Psoas muscle (tissue), 8 donors: ENCODE data around the gene SNX8. TPM values are rescaled to one million over a fixed set of nuclear protein-coding genes. Genes with fewer than 3 reads are reported as not detected.

Experiments used
- ATAC-seq, 4 donors: fragments of 200-7000 bp; cut with Tn5 transposase; one replicate each; pipeline ENCODE4 v1.9.1; 2020; ENCODE audit warnings: moderate library complexity in 3 of 4, mild to moderate bottlenecking in 2 of 4
- DNase-seq, 2 donors: peaks; one replicate each; pipeline ENCODE4 v3.0.0-alpha.2; 2020
- H3K27ac ChIP-seq: fragments of 200-600 bp; one replicate; pipeline ENCODE4 v1.8.0; 2022
- H3K27me3 ChIP-seq, 3 donors: fragments of 200-600 bp in 1 of 3; one replicate each; pipeline versions ENCODE4 v1.6.1 to v1.8.0; 2013 to 2022; ENCODE audit warnings: low read length in 2 of 3, mild to moderate bottlenecking in 2 of 3, moderate library complexity in 1 of 3; ENCODE audit not compliant: insufficient read depth in 3 of 3
- H3K36me3 ChIP-seq, 2 donors: fragments of 200-600 bp in 1 of 2; one replicate each; pipeline versions ENCODE4 v1.6.1 to v1.8.0; 2013 to 2022; ENCODE audit warnings: low read depth in 1 of 2, mild to moderate bottlenecking in 1 of 2, moderate library complexity in 1 of 2; ENCODE audit not compliant: insufficient read depth in 1 of 2
- H3K4me1 ChIP-seq: fragments of 200-600 bp; one replicate; pipeline ENCODE4 v1.8.0; 2022
- H3K4me3 ChIP-seq: fragments of 200-600 bp; one replicate; pipeline ENCODE4 v1.8.0; 2022; ENCODE audit warnings: mild to moderate bottlenecking
- H3K9me3 ChIP-seq: fragments of 200-600 bp; one replicate; pipeline ENCODE4 v1.8.0; 2022
- WGBS, 3 donors: extraction: QIAGEN DNeasy Blood & Tissue Kit; methylation state at CpG; one replicate each; pipeline versions ENCODE4 v1.1.6 to v1.1.7; 2013; 5-methylcytosine and 5-hydroxymethylcytosine counted together
- intact Hi-C, 2 donors: fragments of 100-400 bp; cut with DNase I; formaldehyde crosslinking; loops; one replicate each; pipeline versions ENCODE4 v1.11.0 to v1.14.2; 2022
- polyA plus RNA-seq, 3 donors: library from polyadenylated mRNA; stranded (reverse); fragments of 200-250 nt; gene quantifications; one replicate each; pipeline ENCODE4 v1.2.3, GENCODE V29; 2013
- total RNA-seq, 4 donors: library from RNA; stranded (reverse); fragmentation: NEBNext Ultra II Directional in 2 of 4; extraction: Animal tissue kit (Norgen Biotek cat#: 25700) in 2 of 4; gene quantifications; one replicate each; pipeline versions ENCODE4 v1.2.1 to v1.2.4, GENCODE V29; 2021 to 2023
- TF ChIP-seq, protein P1 (sequence below): fragments of 200-600 bp; IDR thresholded peaks from one replicate; pipeline ENCODE4 v1.8.0; 2022; ENCODE audit warnings: antibody characterized with exemption
- donor health status: healthy with polysubstance abuse.
- donor health status: DM: no; HTN: no; CAD: no; lungs with moderate emphysema.
- donor health status: Bipolar disorder and iron deficiency.
- donor health status: healthy.
- donor health status: DM: yes; HTN: yes; CAD: no.
- donor health status: DM: no; HTN: no; CAD: no.
- donor health status: DM: no; HTN: no; CAD: no.
- donor health status: DM: yes; HTN: yes; CAD: no.

SNX8 gene
- total and polyA plus RNA-seq, 7 donors: 8.4 to 25.1 (median 14.3) TPM

DNA sequence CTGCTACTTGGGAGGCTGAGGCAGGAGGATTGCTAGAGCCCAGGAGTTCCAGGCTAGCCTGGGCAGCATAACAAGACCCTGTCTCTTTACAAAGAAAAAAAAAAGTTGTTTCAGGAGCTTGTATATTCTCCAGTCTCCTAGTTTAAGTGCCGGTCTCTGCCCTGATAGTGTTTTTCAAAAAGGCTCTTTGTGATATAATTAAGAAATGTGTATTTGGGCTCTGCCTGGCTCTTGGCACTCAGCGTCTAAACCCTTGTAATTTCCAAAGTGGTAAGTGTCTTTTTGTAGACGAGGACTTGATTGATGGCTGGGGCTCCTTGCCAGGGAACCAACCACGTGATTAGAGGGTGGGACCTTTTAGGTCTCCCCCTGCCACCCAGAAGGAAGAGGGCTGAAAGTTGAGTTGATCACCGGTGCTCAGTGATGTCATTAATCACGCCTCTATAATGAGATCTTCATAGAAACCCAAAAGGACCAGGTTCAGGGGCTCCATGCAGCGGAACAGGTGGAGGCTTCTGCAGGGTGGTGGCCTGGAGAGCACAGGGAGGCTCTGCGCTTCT is 44.8 kb upstream of the SNX8 start:
- intact Hi-C loops: no loop called here
- Histone ChIP-seq H3K4me1 (peaks cover 43% of the 10 kb centered on the region), H3K9me3 (no peaks in the 10 kb centered on the region), H3K36me3 (peaks cover 7 to 75% of the 10 kb centered on the region in 2 donors), H3K4me3 (peak overlapping the region; percentile 11), H3K27me3 (no peaks in the 10 kb centered on the region), H3K27ac (no peak overlapping the region)
- WGBS, 3 donors: 57 to 69% (median 62%) methylated on average over 8 of the region's 8 CpGs
- ATAC-seq: no peak
- TF ChIP-seq, protein P1, sequence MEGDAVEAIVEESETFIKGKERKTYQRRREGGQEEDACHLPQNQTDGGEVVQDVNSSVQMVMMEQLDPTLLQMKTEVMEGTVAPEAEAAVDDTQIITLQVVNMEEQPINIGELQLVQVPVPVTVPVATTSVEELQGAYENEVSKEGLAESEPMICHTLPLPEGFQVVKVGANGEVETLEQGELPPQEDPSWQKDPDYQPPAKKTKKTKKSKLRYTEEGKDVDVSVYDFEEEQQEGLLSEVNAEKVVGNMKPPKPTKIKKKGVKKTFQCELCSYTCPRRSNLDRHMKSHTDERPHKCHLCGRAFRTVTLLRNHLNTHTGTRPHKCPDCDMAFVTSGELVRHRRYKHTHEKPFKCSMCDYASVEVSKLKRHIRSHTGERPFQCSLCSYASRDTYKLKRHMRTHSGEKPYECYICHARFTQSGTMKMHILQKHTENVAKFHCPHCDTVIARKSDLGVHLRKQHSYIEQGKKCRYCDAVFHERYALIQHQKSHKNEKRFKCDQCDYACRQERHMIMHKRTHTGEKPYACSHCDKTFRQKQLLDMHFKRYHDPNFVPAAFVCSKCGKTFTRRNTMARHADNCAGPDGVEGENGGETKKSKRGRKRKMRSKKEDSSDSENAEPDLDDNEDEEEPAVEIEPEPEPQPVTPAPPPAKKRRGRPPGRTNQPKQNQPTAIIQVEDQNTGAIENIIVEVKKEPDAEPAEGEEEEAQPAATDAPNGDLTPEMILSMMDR: no peak
- no peak for DNase-seq

DNA sequence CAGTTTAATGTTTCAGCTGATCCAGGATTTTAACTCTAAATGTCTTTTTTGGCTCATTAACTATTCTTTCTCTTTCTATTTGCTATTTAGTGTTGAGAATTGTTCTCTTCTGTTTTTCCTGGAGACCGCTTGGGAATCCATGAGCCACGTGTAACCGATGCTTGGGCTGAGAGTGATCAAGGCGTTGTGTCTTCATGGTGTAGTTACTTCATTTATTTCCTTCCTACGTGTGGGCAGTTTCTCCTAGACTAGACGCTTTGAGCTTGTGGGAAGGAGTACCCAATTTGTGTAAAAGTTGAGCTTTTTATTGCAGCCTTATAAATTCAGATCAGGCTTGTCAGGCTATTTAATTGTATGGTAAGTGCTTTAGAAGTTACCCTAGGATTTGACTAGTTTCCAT is 43.3 kb upstream of the SNX8 start:
- WGBS, 3 donors: 43 to 55% (median 52%) methylated on average over 6 of the region's 6 CpGs
- TF ChIP-seq, protein P1: no peak
- no peak for ATAC-seq
- no peak for DNase-seq
- Histone ChIP-seq H3K9me3 (no peaks in the 10 kb centered on the region), H3K36me3 (peaks cover 5 to 60% of the 10 kb centered on the region in 2 donors), H3K4me1 (peaks cover 43% of the 10 kb centered on the region), H3K27me3 (no peaks in the 10 kb centered on the region), H3K27ac (no peak overlapping the region), H3K4me3 (peak overlapping the region; percentile 98)
- intact Hi-C loops: no loop called here

GRCh38 chr7:2357165-2357564 is 42.9 kb upstream of the SNX8 start:
- peaks cover 3 to 56% of the 10 kb centered on the region in 2 donors for H3K36me3 ChIP-seq
- no peak overlapping the region for H3K27ac ChIP-seq
- no peaks in the 10 kb centered on the region for H3K27me3 ChIP-seq
- 54 to 75% (median 68%) methylated on average over 8 of the region's 8 CpGs for WGBS, 3 donors
- DNase-seq (peak in 1 of 2 donors; percentile 34), ATAC-seq (no peak)
- peaks cover 43% of the 10 kb centered on the region for H3K4me1 ChIP-seq
- intact Hi-C loops: no loop called here
- TF ChIP-seq, protein P1: no peak
- peak overlapping the region; percentile 98 for H3K4me3 ChIP-seq
- H3K9me3 ChIP-seq: no peaks in the 10 kb centered on the region

GRCh38 chr7:2355705-2356008 is 41.4 kb upstream of the SNX8 start:
- DNase-seq: no peak
- Histone ChIP-seq H3K9me3 (no peaks in the 10 kb centered on the region), H3K27ac (peak overlapping the region; percentile 100), H3K27me3 (no peaks in the 10 kb centered on the region), H3K4me3 (peak overlapping the region; percentile 98), H3K36me3 (peaks cover 0 to 41% of the 10 kb centered on the region in 2 donors), H3K4me1 (peaks cover 43% of the 10 kb centered on the region)
- 4 to 5% (median 4%) methylated on average over 9 of the region's 9 CpGs for WGBS, 3 donors
- no peak for ATAC-seq
- TF ChIP-seq, protein P1: no peak
- intact Hi-C loops: no loop called here
